ENCODE results near the gene RAB40C.

GRCh38 chr16:617855-618254 lies 28.0 kb downstream of the RAB40C start:
- TF ChIP-seq POLR2A (IDR thresholded peaks at IDR 0.05; ENCODE audit: low read depth, low read length) (no peak), GATAD2B (conservative IDR thresholded peaks at IDR 0.05; ENCODE audit: low read depth) (no peak), USF2 (IDR thresholded peaks at IDR 0.05; ENCODE audit: borderline replicate concordance, low read depth, low read length) (no peak), CTCF (IDR thresholded peaks at IDR 0.05 in 2 of 3, conservative IDR thresholded peaks at IDR 0.05 in 1 of 3; ENCODE audit: control insufficient read depth in 2 of 3, extremely low read depth in 1 of 3, insufficient read depth in 1 of 3, low read depth in 3 of 3, low read length in 3 of 3) (no peak), RAD21 (IDR thresholded peaks at IDR 0.05; ENCODE audit: insufficient read depth, low read depth, low read length) (no peak), SMC3 (IDR thresholded peaks at IDR 0.05; ENCODE audit: borderline replicate concordance, low read length) (no peak), HCFC1 (IDR thresholded peaks at IDR 0.05; ENCODE audit: low read length) (no peak), SREBF1 (IDR thresholded peaks at IDR 0.05; ENCODE audit: low read length) (no peak), PKNOX1 (IDR thresholded peaks at IDR 0.05) (no peak), ZNF274 (IDR thresholded peaks at IDR 0.05; ENCODE audit: insufficient read depth, insufficient read length) (no peak), POLR2AphosphoS5 (IDR thresholded peaks at IDR 0.05; ENCODE audit: low read length) (no peak), ESRRA (IDR thresholded peaks at IDR 0.05; ENCODE audit: low read length) (no peak)
